ENCODE results near the gene ATXN7.

ATXN7 gene

GRCh38 chr3:63905731-63906620, 42.3 kb downstream of the ATXN7 start:
- DNase-seq (ENCODE audit: low read depth in 3 of 3, low spot score in 1 of 3): no peak

GRCh38 chr3:63908081-63908736, 44.5 kb downstream of the ATXN7 start:
- no peak for DNase-seq (ENCODE audit: low read depth in 3 of 3, low spot score in 1 of 3)

- DNase-seq (ENCODE audit: low read depth in 3 of 3, low spot score in 1 of 3): no peak
Observed at GRCh38 chr3:63908776-63909175, 45.1 kb downstream of the ATXN7 start.

- no peak for DNase-seq (ENCODE audit: low read depth in 3 of 3, low spot score in 1 of 3)
Observed at GRCh38 chr3:63909431-63909830, 45.8 kb downstream of the ATXN7 start.

- no peak for DNase-seq (ENCODE audit: low read depth in 3 of 3, low spot score in 1 of 3)
Observed at GRCh38 chr3:63910001-63910400, 46.3 kb downstream of the ATXN7 start.

GRCh38 chr3:63910891-63911290, 47.2 kb downstream of the ATXN7 start:
- no peak for DNase-seq (ENCODE audit: low read depth in 3 of 3, low spot score in 1 of 3)

GRCh38 chr3:63911509-63911872, 47.8 kb downstream of the ATXN7 start:
- DNase-seq (ENCODE audit: low read depth in 3 of 3, low spot score in 1 of 3): no peak

- DNase-seq (ENCODE audit: low read depth in 3 of 3, low spot score in 1 of 3): peak; percentile 56 to 74 (median 72)
Observed at GRCh38 chr3:63911873-63912767, 48.5 kb downstream of the ATXN7 start, which contains the start of gene SCAANT1. TSS of gene SCAANT1 (minus strand) at chr3:63912383.

- DNase-seq (ENCODE audit: low read depth in 3 of 3, low spot score in 1 of 3): peak in 1 of 3 donors; percentile 11
Observed at GRCh38 chr3:63912768-63913588, 49.3 kb downstream of the ATXN7 start.

- DNase-seq (ENCODE audit: low read depth in 3 of 3, low spot score in 1 of 3): no peak
Observed at GRCh38 chr3:63914312-63914711, 50.6 kb downstream of the ATXN7 start.

GRCh38 chr3:63918321-63918720, 54.7 kb downstream of the ATXN7 start:
- DNase-seq (ENCODE audit: low read depth in 3 of 3, low spot score in 1 of 3): no peak

- DNase-seq (ENCODE audit: low read depth in 3 of 3, low spot score in 1 of 3): no peak
Observed at GRCh38 chr3:63920001-63920400, 56.3 kb downstream of the ATXN7 start.

- DNase-seq (ENCODE audit: low read depth in 3 of 3, low spot score in 1 of 3): no peak
Observed at GRCh38 chr3:63921741-63922482, 58.2 kb downstream of the ATXN7 start.

GRCh38 chr3:63922491-63923199, 59.0 kb downstream of the ATXN7 start:
- no peak for DNase-seq (ENCODE audit: low read depth in 3 of 3, low spot score in 1 of 3)

- DNase-seq (ENCODE audit: low read depth in 3 of 3, low spot score in 1 of 3): no peak
Observed at GRCh38 chr3:63926309-63926708, 62.6 kb downstream of the ATXN7 start.

- no peak for DNase-seq (ENCODE audit: low read depth in 3 of 3, low spot score in 1 of 3)
Observed at GRCh38 chr3:63927422-63928280, 64.0 kb downstream of the ATXN7 start.

GRCh38 chr3:63931290-63931689, 67.6 kb downstream of the ATXN7 start:
- no peak for DNase-seq (ENCODE audit: low read depth in 3 of 3, low spot score in 1 of 3)

GRCh38 chr3:63932509-63933212, 69.0 kb downstream of the ATXN7 start:
- DNase-seq (ENCODE audit: low read depth in 3 of 3, low spot score in 1 of 3): no peak

Data from stimulated activated CD4-positive, alpha-beta T cell treated with anti-CD3 and anti-CD28 coated beads, TNF-alpha, amount 100 ng/mL, for 1 hour (primary cell).